Body of pancreas (tissue), 4 donors: ENCODE results near the gene GDPD5.

Source experiments
- POLR2A ChIP-seq, 3 donors: fragments of 450-650 bp; IDR thresholded peaks; one replicate each; pipeline ENCODE4 v1.6.1; 2016; ENCODE audit warnings: antibody characterized with exemption in 3 of 3, mild to moderate bottlenecking in 2 of 3
- TF ChIP-seq, protein P1 (sequence below), 7 experiments: fragments of 450-650 bp in 4 of 7; fragments of 200-600 bp in 3 of 7; sonication (generic) in 3 of 7; IDR thresholded peaks; one replicate each; pipeline ENCODE4 v1.5.1; 2016 to 2019; ENCODE audit warnings: antibody characterized with exemption in 7 of 7

DNA sequence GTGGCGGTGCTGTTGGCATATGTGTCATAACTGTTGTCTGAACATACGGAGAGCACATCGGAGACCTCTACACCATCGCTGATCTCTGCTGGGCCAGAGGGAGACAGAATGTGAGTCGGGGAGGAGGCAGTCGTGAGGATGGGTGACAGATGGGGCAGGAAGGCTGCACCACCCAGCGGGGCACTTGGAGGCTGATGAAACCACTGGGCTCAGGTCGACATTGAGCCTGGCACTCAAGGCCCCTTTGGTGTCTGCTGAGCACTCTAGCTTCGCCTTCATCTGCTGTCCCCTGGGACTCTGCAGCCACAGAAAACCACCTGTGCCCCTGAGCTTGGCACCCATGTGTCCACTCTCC is 90.2 kb downstream of the GDPD5 start:
- TF ChIP-seq, protein P1, sequence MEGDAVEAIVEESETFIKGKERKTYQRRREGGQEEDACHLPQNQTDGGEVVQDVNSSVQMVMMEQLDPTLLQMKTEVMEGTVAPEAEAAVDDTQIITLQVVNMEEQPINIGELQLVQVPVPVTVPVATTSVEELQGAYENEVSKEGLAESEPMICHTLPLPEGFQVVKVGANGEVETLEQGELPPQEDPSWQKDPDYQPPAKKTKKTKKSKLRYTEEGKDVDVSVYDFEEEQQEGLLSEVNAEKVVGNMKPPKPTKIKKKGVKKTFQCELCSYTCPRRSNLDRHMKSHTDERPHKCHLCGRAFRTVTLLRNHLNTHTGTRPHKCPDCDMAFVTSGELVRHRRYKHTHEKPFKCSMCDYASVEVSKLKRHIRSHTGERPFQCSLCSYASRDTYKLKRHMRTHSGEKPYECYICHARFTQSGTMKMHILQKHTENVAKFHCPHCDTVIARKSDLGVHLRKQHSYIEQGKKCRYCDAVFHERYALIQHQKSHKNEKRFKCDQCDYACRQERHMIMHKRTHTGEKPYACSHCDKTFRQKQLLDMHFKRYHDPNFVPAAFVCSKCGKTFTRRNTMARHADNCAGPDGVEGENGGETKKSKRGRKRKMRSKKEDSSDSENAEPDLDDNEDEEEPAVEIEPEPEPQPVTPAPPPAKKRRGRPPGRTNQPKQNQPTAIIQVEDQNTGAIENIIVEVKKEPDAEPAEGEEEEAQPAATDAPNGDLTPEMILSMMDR (IDR thresholded peaks at IDR 0.05): no peak
- no peak for TF ChIP-seq POLR2A (IDR thresholded peaks at IDR 0.05)
